NCI-H2107 (cell line): Measurements from ENCODE around the gene APOL1.

Source experiments
- DNase-seq: peaks from one replicate; lab custom pipeline; 2025; lab: John Stamatoyannopoulos, UW

The APOL1 gene

GRCh38 chr22:36311386-36312085, 58.6 kb downstream of the APOL1 start:
- no peak for DNase-seq

GRCh38 chr22:36315325-36315724, 62.4 kb downstream of the APOL1 start:
- no peak for DNase-seq

- DNase-seq = no peak
These were observed 63.5 kb downstream of the APOL1 start for GRCh38 chr22:36316419-36316818.
